GM10847 (cell line): ENCODE results near the gene ICAM5.

ENCODE experiments used
- POLR2A ChIP-seq: IDR thresholded peaks from 2 replicates; pipeline ENCODE4 v1.6.1; 2011; ENCODE audit not compliant: insufficient read length; ENCODE audit errors: extremely low read depth

The ICAM5 gene

DNA sequence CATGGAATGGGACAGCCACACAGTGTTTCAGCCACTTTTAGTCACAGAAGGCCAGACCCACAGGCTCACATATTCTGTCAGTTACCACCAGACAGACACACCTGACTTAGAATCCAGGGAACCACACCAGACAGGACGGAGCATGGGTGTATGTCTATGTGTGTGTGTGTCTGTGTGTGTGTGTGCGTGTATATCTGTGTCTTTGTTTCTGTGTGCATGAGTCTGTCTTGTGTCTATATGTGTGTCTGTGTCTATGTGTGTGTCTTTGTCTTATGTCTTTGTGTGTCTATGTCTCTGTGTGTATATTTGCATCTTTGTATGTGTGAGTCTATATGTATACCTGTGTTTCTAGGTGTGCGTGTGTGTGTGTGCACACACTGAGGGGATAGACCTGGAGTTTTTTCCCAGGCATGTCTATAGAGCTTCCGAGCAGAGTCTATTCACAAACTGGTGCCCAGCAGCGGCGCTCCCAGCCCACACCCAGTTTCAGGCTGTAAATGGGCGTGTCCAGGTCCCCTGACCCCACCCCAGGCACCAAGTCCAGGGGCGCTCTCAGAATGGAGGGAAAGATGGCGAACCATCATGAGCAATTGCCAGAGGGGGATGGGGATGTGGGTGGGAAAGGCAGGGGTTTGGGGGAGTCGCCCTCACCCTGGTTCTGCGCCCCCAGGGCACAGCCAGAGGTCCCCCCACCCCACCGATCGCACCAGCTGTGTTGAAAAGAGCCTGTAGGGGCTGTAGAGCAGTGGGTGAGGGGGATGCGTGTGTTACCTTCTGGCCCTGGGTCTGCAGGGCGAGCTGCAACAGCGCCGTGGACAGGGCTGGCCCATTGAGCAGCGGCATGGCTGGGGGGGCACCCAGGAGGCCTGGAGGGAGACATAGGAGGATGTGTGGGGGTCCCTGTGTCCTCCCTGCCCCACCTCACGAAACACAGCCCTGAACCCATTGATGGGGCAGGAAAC, 32.4 kb downstream of the ICAM5 start:
- no peak for TF ChIP-seq POLR2A

DNA sequence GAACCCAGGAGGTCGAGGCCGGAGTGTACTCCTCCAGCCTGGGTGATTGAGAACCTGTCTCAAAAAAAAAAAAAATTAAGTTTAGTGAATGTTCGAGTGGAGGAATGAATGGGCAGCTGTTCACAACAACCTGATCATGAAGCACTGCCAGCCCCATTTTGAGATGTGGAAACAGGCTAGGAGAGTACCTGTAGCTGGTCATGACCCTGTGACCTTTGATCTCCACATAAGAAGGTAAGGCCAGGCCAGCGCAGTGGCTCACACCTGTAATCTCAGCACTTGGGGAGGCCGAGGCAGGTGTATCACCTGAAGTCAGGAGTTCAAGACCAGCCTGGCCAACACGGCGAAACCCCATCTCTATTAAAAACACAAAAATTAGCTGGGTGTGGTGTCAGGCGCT, 36.0 kb downstream of the ICAM5 start:
- TF ChIP-seq POLR2A = no peak

DNA sequence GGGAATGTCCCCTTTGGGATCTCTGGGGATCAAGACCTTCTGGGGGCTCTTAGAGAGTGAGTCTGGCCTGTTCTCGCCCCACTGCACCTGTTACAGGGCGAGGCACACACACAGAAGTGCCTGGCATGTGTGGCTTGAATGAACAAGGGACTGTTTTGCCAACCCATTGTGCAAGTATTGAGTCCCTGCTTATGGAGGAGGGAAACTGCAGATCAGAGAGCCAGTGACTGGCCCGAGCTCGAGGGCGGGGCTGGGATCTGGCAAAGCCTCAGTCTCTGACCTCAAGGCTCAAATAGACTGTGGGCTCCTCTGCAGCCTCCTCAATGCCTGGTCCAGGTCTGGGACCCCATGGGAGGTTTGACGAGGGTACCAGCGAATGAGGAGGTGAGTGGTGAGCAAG, 38.0 kb downstream of the ICAM5 start:
- no peak for TF ChIP-seq POLR2A

DNA sequence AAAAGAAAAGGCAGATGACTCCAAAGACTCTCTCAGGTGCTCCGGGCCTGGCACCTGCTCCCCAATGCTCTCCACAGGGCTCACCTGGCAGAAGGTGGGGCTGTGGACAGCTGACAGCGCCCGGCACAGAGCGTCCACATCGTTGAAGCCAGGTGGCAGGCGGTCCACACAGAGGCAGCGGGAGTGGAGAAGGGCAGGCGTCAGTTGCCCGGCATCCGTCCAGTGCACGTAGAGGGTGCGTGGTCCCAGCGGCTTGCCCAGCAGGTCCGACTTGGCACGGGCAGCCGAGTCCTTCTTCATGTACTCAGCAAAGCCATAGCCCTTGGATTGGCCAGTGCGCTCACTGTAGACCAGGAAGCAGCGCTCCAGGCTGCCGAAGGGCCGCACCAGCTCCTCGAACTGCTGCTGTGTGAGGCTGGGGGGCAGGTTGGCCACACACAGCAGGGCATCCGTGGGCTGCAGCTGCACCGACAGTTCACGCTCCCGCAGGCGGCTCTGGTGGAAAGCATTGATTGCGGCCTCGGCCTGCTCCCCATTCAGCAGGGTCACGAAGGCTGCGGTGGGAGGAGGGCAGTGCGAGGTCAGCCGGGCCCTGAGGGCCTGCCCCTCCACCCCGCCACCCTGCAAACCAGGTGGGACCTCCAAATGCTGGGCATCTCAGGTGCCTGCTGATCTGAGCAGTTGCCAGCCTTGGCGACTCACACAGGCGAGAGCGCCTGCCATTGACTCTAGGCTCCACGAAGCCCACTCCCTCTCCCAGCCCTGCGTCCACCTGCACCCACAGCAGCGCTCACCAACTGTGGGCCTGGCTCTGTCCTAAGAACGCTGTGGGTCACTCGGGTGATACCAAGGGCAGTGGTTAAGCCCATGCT, 39.0 kb downstream of the ICAM5 start:
- no peak for TF ChIP-seq POLR2A

DNA sequence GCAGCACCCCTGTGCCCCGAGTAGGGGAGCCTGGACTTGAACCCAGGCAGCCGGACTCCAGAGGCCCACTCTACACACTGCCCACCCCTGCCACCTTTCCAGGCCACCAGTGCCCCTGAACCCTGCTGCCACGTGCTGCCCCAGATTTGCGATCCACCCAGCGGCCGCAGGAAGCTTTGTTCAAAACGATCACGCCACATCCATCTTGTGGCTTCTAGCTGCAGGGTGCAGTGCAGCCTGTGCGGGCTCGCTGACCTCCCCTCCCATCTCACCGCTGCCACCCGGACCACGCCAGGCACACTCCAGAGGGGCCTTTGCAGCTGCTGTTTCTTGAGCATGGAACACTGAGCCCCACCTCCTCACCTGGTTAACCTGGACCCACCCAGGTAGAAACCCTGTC, 39.8 kb downstream of the ICAM5 start:
- no peak for TF ChIP-seq POLR2A

DNA sequence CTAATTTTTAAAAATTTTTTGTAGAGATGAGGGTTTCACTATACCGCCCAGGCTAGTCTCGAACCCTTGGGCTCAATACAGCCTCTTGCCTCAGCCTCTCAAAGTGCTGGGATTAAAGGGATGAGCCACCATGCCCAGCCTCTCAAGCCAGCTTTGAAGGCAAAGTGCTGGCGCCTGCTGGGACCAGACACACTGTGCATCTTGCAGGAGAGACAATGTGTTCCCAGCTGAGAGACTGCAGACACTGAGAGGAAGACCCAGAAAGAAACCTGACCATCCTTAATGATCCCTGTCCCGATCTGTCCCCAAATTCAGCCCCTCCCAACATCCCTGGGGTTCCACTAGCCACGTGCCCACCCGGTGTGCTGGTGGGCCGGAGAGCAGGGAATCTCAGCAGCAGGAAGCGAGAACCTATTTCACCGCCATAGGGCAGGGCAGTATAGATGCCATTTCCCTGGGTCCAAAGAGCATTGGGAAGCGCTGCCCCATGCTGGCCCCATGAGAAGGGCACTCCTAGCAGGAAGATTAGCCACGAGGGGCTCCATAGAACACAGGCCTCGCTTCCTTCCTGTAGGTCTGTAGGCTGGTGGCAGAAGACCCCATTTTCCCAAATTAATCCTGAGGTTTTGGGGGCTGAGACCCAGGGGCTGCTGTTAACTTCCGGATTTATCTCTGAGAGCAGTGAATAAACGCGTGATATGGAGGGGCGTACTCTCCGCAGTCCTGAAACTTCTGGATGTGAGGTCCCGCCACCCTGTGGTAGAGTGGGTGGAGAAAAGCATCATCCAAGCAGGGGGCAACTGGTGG, 42.6 kb downstream of the ICAM5 start:
- TF ChIP-seq POLR2A = no peak

DNA sequence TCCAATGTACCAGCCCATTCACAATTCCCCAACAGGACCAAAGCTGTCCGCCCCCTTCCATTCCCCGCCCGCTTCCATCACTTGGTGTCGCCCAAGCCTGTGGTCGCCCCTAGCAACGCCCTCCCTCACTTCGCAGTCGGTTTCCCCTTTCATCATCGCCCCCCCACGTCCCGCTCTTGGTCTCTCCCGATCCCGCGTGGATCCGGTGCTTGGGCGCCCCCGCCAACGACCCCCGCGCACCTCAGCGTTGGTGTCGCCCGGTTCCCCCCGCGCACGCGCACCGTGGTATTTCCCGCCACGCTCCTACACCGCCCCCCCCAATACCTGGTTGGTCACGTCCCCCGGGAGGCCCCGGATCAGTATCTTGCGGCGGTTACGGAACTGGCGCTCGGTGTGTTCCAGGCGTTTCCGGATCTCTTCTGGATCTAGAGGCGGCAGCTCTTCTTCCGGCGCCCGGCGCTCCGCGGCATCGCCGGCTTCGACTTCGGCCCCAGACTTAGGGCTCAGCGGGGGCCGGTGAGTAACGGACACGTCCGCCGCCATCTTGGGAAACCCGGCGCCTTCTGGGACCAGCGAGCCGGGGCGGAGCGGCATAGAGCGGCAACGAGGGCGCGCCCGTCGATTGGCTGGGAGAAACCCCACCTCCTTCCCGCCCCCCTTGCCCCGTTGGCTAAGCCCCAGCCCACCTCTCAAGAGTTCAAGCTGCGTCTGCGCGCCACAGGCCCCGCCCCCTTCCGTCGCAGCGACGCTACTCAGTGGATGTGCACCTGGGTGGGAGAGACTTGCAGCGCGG, 43.4 kb downstream of the ICAM5 start, which contains the start of gene RAVER1:
RAVER1 (minus strand) TSS at position 565 of the 793 bp plus-strand sequence; CDS start at position 543, 22 bp downstream.
- TF ChIP-seq POLR2A = peak; percentile 88

DNA sequence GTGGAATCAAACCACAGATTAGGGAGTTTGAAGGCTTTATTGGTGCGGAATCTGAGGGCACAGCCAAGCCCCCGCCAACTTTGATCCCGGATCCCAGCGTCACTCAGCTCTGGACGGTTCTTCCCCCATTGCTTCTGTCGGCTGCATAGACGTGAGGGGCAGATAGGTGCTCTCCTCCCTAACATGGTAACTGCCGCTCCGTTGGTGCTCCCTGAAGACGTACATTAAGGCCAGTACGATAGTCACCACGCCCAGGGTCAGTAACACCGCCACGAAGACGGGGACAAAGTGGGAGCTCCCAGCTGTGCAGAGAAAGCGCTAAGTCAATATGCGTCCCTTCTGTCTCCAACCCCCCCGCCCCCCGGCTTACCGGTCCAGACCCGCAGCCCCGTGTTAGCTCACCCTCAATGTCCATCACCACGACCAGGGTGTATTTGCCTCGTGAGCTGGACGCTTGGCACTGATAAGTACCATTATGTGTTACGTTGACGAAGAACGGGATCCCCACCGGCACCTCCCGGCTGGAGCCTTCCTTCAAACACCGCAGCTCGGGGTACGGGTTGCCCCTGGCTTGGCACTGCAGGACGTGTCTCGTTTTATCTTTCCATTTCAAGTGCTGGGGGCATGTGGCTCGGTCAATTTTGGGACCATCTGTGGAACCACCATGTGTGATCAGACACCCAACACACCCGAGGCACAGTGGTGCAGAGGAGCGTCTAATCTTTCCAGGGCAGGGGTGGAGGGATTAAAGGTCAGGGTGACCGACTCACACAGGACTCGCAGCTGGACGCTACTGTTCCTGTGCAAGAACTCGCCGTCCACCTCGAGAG, 44.2 kb downstream of the ICAM5 start:
- TF ChIP-seq POLR2A = no peak

DNA sequence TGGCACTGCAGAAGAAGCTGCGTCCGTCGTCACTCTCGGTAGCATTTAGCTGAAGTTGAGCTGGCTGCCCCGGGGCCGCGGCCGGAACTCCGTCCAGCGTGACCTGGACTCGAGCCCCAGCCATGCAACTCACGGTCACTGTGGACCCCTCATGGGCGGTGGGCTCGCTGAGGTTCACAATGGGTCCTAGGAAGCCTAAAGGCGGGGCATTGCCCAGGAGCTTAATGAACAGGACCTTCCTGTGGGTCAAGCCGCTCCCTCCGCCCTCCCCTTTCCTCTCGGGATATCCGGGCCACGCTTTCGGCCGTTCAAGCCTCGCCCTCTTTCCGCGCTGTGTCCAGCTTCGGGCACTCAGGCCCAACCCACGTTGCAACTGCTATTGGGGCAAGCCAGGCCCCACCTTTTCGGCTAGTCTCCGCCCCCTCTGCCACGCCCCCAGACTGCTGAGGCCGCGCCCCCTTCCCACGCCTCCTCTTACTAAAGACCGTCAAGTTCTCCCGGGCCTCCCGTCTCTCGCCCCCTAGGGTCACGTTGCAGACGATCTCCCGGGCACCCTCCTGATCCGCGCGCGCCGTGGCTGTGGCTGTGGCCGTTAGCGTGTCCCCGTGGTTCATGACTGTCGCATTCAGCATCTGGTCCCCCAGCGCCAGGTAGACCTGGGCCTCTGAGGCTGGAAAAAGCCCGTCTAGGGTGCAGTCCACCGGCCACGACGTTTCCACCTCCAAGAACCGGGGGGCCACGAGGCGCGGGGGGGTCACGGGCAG, 45.0 kb downstream of the ICAM5 start:
- no peak for TF ChIP-seq POLR2A

DNA sequence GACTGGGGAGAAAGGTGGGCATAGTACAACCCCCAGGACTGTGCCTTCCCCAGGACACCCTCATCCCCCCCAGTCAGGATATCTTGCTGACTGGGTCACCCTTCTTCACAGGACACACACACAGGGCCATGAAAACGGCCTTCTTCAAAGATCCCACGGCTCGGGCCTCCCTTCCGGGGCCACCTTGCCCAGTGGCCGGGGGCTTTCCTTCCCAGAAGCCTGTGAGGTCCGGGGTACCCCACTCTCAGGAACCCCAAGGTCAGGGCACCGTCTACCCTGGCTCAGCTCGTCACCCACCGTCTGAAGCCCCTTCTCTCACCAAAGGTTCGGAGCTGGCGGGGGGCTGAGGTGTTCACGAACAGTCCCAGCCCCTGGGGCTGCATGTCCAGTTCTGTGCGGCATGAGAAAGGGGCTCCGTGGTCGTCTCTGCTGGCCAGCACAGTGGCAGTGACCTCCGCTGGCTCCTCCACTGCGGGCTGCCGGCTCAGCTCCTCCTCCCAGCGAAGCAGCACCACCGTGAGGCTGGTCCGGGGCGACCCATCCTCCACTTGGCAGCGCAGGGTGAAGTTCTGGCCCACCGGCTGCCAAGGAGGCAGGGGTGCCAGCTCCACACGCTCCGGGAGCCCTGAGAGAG, 45.7 kb downstream of the ICAM5 start:
- TF ChIP-seq POLR2A = no peak

DNA sequence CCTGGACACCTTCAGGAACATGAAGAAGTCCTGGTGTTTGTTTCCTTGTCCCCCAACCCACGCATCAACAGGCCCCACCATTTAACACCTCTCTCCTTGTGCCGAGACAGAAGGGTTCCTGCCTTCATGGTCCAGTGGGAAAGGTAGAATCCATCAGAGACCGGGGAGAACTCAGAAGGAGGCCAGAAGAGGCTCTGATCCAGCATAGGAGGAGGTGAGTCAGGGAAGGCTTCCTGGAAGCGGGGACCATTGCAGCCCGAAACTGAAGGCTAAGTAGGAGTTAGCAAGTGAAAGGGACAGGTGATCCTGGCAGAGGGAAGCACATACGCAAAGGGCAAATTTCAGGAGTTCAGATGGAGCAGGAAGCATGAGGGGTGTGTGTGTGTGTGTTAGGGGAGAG, 49.2 kb downstream of the ICAM5 start:
- no peak for TF ChIP-seq POLR2A

DNA sequence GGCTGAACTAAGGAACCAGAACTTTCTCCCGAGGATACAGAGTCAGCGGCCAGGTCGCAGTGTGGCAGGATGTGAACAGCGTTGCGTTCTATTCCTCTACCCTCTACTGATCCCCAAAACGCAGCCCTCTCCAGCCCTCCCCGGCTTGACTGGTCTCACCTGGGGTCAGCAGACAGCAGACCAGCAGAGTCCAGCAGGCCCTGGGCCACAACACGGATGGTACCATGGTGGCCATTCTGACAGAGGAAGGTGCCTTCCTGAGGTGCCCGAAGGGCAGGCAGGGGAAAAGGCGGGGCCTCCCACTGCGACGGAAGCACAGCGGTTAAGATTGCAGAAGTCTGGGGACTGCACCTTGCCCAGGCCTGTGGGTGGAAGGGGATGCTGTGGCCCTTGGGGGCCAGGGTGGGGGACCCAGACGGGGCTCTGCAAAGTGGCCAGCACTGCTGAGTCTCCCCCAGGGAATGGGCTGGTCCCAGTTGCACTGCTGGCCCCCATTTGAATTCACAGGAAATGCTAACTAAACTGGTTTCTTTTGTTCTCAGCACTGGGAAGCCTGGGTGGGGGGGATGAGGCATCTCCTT, 49.7 kb downstream of the ICAM5 start, which contains the start of gene ICAM3:
ICAM3 (minus strand) TSS at position 245 of the 581 bp plus-strand sequence; CDS start at position 235, 10 bp downstream.
- peak; percentile 82 for TF ChIP-seq POLR2A
